Tibial nerve (tissue), 4 donors: ENCODE measurements around the gene S100A1.

Source experiments
- EP300 ChIP-seq, 2 donors: sonication (generic); formaldehyde crosslinking; IDR thresholded peaks; one replicate each; pipeline ENCODE4 v1.6.1; 2017; ENCODE audit warnings: antibody characterized with exemption in 2 of 2, mild to moderate bottlenecking in 1 of 2
- POLR2A ChIP-seq, 2 donors: fragments of 450-650 bp; IDR thresholded peaks; one replicate each; pipeline ENCODE4 v1.6.1; 2017; ENCODE audit warnings: antibody characterized with exemption in 2 of 2, mild to moderate bottlenecking in 2 of 2, moderate library complexity in 2 of 2
- TF ChIP-seq, protein P1 (sequence below), 5 experiments: fragments of 200-600 bp in 3 of 5; fragments of 450-650 bp in 2 of 5; sonication (generic) in 3 of 5; IDR thresholded peaks; one replicate each; pipeline ENCODE4 v1.5.1; 2016 to 2019; ENCODE audit warnings: antibody characterized with exemption in 5 of 5, mild to moderate bottlenecking in 3 of 5, moderate library complexity in 2 of 5

DNA sequence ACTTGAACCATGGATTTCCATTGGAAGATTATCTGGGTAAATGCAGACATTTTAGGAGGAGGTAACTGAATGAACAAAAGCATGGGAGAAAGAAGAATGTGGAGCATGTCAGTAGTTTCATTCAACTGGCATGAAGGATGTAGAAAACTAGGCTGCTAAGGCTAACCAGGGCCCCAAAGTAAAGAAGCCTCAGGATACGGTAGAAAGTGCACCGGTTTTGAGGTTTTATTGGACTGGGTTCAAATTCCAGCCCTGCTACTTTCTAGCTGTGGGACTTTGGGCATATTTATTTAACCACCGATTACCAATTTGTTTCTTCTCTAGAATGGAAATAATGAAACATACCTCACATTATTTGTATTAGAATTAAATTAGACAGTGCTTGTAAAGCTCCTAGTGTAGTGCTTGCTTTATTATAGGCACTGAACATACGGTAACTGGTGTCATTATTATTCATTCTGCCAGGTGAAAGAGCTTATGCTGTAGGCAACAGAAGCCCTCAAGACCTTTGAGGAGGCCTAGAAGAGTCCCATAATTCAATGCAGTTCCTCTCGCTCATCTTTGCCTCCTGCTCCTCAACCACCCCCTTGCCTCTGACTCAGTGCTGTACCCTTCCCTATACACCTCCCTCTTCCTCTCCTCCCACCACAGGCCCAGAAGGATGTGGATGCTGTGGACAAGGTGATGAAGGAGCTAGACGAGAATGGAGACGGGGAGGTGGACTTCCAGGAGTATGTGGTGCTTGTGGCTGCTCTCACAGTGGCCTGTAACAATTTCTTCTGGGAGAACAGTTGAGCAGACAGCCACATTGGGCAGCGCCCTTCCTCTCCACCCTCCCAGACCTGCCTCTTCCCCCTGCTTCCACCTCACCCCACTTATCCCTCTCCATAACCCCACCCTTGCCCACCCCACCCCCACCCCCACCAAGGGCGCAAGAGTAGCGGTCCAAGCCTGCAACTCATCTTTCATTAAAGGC lies 3.1 kb downstream of the S100A1 start:
- TF ChIP-seq, protein P1, sequence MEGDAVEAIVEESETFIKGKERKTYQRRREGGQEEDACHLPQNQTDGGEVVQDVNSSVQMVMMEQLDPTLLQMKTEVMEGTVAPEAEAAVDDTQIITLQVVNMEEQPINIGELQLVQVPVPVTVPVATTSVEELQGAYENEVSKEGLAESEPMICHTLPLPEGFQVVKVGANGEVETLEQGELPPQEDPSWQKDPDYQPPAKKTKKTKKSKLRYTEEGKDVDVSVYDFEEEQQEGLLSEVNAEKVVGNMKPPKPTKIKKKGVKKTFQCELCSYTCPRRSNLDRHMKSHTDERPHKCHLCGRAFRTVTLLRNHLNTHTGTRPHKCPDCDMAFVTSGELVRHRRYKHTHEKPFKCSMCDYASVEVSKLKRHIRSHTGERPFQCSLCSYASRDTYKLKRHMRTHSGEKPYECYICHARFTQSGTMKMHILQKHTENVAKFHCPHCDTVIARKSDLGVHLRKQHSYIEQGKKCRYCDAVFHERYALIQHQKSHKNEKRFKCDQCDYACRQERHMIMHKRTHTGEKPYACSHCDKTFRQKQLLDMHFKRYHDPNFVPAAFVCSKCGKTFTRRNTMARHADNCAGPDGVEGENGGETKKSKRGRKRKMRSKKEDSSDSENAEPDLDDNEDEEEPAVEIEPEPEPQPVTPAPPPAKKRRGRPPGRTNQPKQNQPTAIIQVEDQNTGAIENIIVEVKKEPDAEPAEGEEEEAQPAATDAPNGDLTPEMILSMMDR (IDR thresholded peaks at IDR 0.05): no peak
- TF ChIP-seq POLR2A (IDR thresholded peaks at IDR 0.05) (no peak), EP300 (IDR thresholded peaks at IDR 0.05) (no peak)
